PFSK-1 (cell line): ENCODE results near the gene MYOZ2.

Experiments used
- FOXP2 ChIP-seq: optimal IDR thresholded peaks from 2 replicates; pipeline ENCODE3; 2011; ENCODE audit warnings: borderline replicate concordance, control low read depth, inconsistent platforms; ENCODE audit not compliant: insufficient read depth; ENCODE audit errors: extremely low read length, extremely low read depth
- POLR2AphosphoS5 ChIP-seq: IDR thresholded peaks from 2 replicates; pipeline ENCODE4 v1.6.1; 2012; ENCODE audit warnings: low read depth, mild to moderate bottlenecking, control low read depth, low read length, moderate library complexity
- SIN3A ChIP-seq: IDR thresholded peaks from 2 replicates; pipeline ENCODE4 v1.6.1; 2012; ENCODE audit warnings: mild to moderate bottlenecking, low read length, moderate library complexity, borderline replicate concordance; ENCODE audit not compliant: insufficient read depth
- TAF1 ChIP-seq: IDR thresholded peaks from 2 replicates; pipeline ENCODE4 v1.6.1; 2012; ENCODE audit warnings: low read length, control low read depth, borderline replicate concordance; ENCODE audit not compliant: insufficient read depth
- TF ChIP-seq, protein P1 (sequence below), 2 experiments: IDR thresholded peaks; 2 replicates each; pipeline versions ENCODE4 v1.6.1 to v1.8.0; 2011 to 2012; ENCODE audit warnings: low read depth in 2 of 2, low read length in 2 of 2, control low read depth in 1 of 2, inconsistent platforms in 1 of 2, mild to moderate bottlenecking in 1 of 2, moderate library complexity in 1 of 2; ENCODE audit not compliant: insufficient read depth in 1 of 2

MYOZ2 gene

DNA sequence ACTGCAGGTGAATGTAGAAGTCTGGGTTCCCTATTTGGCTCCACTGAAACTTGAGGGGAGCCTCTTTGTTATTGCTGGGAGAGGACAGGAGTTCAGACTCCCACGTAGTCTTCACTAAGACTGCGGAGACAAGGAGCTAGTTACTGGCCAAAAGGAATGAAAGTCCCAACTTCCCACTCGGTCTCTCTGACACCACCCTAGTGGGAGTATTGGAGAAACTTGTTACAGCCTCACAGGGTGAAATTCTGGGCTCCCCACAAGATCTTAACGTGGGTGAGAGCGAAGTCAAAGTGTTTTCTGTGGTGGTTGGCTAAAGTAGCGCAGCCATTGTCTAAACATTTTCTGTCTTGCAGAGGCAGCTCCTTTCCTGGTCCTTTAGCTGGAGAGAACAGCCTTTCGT, 13.5 kb downstream of the MYOZ2 start:
- no peak for TF ChIP-seq POLR2AphosphoS5
- no peak for TF ChIP-seq SIN3A

DNA sequence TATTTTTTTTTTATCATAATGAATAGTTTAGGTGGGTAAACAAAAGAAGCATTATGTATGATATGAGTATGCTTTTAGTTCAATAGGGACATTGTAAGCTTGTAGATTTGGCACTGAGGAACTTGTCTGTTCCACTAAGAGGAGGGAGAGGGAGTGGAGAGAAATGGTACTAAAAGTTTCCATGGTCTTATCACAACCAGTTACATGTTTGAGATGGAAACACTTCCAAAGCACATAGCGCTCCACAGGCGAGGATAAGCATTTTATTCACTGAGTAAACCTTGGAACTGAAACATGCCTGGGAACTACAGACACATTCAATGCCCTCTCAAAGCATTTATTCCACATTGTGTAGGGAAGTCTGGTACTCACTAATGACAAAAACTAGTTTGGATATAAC, 15.5 kb downstream of the MYOZ2 start:
- no peak for TF ChIP-seq SIN3A
- no peak for TF ChIP-seq FOXP2
- no peak for TF ChIP-seq TAF1
- TF ChIP-seq, protein P1, sequence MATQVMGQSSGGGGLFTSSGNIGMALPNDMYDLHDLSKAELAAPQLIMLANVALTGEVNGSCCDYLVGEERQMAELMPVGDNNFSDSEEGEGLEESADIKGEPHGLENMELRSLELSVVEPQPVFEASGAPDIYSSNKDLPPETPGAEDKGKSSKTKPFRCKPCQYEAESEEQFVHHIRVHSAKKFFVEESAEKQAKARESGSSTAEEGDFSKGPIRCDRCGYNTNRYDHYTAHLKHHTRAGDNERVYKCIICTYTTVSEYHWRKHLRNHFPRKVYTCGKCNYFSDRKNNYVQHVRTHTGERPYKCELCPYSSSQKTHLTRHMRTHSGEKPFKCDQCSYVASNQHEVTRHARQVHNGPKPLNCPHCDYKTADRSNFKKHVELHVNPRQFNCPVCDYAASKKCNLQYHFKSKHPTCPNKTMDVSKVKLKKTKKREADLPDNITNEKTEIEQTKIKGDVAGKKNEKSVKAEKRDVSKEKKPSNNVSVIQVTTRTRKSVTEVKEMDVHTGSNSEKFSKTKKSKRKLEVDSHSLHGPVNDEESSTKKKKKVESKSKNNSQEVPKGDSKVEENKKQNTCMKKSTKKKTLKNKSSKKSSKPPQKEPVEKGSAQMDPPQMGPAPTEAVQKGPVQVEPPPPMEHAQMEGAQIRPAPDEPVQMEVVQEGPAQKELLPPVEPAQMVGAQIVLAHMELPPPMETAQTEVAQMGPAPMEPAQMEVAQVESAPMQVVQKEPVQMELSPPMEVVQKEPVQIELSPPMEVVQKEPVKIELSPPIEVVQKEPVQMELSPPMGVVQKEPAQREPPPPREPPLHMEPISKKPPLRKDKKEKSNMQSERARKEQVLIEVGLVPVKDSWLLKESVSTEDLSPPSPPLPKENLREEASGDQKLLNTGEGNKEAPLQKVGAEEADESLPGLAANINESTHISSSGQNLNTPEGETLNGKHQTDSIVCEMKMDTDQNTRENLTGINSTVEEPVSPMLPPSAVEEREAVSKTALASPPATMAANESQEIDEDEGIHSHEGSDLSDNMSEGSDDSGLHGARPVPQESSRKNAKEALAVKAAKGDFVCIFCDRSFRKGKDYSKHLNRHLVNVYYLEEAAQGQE (IDR thresholded peaks at IDR 0.05; ENCODE audit: insufficient read depth in 1 of 2, low read depth in 2 of 2, low read length in 2 of 2): no peak
- no peak for TF ChIP-seq POLR2AphosphoS5

DNA sequence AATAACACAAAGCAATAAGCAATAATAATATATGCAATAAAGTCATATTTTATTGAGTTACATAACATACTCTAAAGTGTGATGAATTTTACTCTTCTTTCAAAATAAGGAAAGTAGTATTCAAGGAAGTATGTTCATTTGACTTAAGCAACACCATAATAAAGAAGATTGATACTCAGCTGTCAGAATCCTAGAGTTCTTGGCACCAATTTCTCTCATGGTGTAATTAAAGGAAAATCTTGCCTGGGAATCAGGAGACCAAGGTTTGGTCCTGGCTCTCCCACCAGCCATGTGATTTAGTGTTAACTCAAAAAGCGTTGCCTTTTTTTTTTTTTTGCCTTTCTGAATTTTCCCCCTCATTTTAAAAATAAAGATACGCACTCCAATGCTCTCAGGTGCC, 17.1 kb downstream of the MYOZ2 start:
- TF ChIP-seq SIN3A (no peak), POLR2AphosphoS5 (no peak), FOXP2 (no peak), TAF1 (no peak)
- TF ChIP-seq, protein P1 (IDR thresholded peaks at IDR 0.05; ENCODE audit: insufficient read depth in 1 of 2, low read depth in 2 of 2, low read length in 2 of 2): no peak

DNA sequence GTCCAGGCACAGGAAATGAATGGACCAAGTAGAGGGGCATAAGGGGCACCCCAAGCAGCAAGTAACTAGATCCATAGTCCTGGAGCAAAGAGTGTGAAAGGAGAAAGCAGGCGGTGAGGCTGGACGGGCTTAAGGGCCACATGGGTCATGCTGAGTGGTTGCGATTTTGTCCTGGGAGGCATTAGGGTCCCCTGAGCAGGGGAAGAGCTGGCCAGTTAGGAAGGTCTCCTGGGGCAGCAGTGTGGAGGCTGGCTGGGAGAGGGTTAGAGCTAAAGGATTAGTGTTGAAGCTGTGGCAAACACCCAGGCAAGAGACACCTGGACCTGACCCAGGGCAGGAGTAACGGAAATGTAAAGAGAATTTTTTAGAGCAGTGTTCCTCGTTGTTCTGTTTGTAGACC, 26.5 kb downstream of the MYOZ2 start:
- TF ChIP-seq POLR2AphosphoS5 (no peak), SIN3A (no peak), FOXP2 (no peak), TAF1 (no peak)
- TF ChIP-seq, protein P1 (IDR thresholded peaks at IDR 0.05; ENCODE audit: insufficient read depth in 1 of 2, low read depth in 2 of 2, low read length in 2 of 2): no peak

DNA sequence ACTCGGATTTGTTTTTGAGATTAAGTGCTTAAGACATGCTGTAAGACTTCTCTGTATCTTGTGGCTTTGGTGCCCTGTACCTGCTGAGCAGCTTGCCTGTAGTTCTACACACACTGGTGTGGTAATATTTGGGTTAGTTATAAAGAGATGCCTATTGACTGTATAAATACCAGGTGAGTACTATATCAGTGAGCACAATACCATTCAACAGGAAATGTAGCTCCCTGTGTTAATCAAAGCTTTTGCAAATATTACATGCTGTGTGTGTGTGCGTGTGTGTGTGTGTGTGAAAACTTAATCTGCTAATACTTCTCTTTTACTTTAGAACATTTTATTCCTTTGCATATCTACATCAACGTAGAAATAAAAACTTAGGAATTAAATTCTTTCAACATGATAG, 30.1 kb downstream of the MYOZ2 start:
- TF ChIP-seq TAF1 (no peak), POLR2AphosphoS5 (no peak), SIN3A (no peak), FOXP2 (no peak)
- TF ChIP-seq, protein P1 (IDR thresholded peaks at IDR 0.05; ENCODE audit: insufficient read depth in 1 of 2, low read depth in 2 of 2, low read length in 2 of 2): no peak
